Stromal cell of bone marrow (primary cell): ENCODE data around the gene PPFIBP1.
"Not testable (repeated sequence)": the region's sequence is repeated elsewhere in the genome, so short reads cannot be mapped to it uniquely, and the experiment has no call there.

ENCODE experiments used
- DNase-seq: peaks from one replicate; pipeline ENCODE4 v3.0.0-alpha.2; 2012; ENCODE audit warnings: low read depth

Gene PPFIBP1

DNA sequence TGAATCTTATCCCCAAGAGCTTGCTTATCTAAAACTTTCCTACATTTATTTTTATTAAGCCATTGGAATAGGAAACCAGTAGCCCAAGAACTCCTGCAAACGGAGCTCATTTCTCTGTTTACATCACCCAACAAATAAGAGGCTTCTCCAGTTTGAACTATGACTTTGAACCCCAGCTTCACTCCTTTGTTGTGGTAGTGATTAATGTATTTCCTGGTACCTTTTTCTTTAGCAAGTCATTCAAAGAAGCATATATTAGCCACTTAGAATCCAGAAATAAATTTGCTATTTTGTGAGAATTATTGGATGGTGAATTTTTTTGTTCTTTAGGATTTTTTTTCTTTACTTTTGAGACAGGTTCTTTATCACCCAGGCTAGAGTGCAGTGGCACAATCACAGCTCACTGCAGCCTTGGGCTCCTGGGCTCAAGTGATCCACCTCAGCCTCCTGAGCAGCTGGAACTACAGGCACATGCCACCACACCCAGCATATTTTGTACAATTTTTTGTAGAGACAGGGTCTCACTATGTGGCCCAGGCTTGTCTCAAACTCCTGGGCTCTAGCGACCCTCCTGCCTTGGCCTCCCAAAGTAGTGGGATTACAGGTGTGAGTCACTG, 104.0 kb downstream of the PPFIBP1 start:
- DNase-seq: not testable (repeated sequence)

DNA sequence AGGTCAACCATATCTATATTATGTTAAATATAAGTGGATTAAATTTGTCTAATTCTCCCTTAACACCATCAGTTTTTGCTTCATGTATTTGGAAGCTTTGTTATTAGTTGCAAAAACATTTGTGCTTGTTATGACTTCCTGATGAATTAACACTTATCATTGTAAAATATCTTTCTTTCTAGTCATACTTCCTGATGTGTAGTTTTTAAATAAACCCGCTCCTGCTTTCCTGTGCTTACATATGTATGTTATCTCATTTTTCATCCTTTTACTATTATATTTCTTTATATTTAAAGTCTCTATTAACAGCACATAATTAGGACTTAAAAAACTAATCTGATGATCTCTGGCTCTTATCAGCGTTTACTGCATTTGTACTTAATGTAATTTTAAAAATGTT, 106.2 kb downstream of the PPFIBP1 start:
- not testable (repeated sequence) for DNase-seq

DNA sequence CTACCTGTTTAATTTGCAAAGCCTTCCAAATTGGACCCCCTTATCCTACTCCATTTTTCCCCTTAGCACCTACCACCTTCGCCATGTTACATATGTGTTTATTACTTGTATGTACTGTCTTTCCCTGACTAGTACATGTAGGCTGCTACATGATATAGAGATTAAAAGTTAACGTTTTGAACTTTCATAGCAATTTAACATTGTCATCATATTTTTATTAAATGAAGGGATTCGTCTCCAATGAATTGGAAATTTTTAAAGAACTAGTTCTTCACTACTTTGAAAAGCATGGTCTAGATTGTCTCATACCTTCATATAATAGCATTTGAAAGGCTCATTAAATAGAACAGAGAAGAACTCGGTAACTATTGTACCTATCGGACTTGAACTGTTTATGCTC, 107.4 kb downstream of the PPFIBP1 start:
- no peak for DNase-seq

DNA sequence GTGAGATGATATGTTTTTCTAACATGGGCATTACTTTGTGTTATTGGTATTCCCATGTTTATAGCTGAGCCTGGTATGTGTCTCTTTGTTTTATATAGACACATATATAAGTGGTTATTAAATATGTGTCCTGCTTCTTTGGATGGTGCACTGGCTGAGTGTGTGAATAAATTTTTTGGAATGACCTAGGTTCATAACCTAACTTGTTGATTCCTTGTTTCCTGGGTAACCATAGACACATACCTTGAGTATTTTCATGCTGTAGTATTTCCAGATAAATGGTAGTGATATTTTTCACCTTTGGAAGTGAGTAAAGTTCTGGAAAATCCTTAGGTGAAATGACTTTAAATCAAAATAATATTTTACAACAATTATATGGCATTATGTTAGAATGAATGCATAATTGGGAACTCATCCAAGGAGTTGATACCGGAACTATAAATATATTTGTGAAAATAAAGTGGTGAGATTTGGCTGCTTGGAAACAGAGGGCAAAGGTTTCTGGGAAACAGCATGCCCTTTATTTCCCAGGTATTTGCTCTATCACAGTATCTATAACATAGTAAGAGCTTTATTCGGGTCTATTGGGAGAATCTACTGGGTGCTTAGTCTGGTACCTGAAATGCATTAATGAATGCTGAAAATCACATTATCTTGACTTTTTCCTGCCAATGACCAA, 107.9 kb downstream of the PPFIBP1 start:
- DNase-seq: no peak

DNA sequence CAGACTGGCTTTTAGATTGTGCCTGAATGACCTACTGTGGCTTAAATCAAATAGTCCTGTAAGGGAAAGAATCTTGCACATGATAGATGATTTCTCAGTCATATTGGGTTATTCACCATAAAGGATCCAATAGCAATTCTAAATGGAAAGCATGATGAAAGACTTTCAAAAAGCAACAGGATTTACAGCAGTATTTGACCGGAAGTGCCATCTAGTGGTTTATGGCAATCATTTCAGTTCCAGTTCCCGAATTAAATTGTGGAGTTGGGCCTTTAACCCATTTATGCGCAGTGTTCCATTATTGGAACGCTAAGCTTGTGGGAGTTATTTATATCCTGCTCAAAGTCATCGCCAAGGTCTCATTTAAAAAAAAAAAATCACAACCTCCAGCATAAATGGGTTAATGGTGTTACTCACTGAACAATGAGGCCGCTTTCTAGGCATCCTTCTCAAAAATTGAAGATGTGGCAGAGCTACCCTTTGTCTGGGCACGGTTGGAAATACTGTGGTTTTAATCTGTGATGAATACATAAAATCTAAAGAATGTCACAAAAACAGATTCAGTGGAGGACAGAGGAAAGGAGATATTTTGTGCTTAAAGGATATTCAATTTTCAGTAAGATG, 111.5 kb downstream of the PPFIBP1 start:
- DNase-seq: peak; percentile 57

DNA sequence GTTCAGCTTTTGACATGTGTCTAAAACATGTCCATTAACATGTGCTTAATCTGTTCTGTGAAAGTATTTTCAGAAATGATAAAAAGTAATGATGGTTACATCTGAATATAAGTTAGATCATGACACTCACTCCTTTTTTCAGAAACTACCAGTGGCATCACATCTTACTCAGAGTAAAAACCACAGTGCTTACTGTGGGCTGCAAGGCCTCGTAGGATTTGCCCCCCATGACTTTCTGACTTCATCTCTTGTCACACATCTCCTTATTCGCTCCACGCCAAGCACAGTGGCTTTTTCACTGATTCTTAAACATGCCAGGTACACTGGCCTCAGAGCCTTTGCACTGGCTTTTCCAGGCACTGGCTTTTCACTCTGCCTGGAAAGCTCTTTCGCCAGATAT, 112.6 kb downstream of the PPFIBP1 start:
- not testable (repeated sequence) for DNase-seq

DNA sequence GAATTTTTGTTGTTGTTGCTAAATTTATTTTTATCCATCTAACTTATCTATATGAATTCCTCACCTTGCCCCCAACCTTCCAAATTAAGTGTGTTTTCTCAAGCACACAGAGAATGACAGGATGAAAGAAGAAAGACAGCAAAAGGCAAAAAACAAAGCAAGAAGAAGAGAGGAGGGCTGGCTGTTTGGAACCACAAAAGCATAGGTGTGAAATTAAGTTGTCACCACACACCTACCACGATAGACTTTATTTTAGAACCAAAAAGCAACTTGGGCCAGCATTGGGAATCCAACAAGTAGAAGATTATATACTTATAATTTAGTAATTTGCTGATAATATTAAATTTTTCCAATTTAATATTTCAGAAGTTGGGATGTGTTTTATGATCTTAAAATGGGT, 113.5 kb downstream of the PPFIBP1 start:
- no peak for DNase-seq

DNA sequence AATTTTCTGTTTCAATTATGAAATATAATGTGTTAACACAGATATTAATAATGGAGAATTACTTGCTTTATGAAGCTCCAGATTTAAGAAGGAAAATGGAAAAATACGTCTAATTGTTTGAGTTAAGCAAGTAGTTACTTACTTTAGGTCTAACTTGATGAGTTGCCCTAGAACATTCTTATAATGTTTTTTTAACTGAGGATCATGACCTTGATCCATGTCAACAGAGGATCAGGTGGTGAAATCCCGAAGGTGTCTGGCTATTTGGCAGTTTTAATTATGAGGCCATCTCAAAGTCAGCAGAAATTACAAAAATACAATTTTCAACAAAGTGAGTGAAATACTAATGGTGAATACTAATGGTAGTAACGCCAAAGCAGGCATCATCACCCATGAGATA, 115.3 kb downstream of the PPFIBP1 start:
- DNase-seq: no peak

DNA sequence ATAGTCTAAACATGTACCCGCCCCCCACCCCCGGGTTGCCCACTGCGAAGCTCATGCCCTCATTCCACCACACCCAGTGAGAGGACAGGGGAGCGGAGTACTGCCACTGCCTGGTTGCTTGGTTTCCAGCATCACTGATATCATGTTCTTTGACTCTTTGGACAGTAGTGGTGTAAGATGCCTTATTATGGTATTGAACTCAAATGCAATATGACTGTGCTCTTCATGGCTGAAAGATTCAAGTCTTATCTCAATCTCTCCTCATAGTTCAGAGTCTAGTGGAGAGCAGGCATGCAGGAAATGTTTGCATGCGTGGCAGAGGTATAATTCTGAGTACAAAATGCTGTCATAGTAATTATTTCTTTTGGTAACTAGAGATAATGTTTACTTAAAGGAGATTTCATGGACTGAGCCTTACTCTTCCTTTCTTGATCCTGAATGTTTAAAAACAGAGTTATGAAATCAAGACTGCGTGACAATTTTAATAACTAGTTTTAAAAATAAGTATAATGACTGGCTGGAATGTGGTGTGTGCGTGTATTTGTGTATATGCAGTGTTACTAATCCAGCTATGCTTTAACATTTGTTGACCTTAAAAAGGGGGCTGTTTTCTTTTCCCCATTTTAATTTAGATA, 116.7 kb downstream of the PPFIBP1 start:
- DNase-seq: not testable (repeated sequence)

DNA sequence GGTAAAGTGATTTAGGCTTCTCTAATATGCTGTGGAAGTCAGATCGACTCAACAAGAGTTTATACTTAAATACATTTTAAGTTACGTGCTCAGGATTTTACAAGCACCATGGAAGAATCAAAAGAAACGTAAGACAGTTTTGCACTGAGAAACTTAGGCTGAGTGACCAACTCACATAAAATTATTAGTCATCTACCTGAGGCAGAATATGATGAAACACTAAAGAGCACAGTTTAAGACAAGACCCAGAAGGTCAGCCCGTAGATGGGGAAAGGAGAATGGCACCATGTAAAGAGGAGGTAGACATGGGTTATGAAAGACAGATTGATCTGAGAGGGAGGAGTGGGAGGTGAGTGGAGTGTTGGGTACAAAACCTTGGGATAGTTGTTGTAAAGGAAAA, 118.4 kb downstream of the PPFIBP1 start:
- DNase-seq: not testable (repeated sequence)

DNA sequence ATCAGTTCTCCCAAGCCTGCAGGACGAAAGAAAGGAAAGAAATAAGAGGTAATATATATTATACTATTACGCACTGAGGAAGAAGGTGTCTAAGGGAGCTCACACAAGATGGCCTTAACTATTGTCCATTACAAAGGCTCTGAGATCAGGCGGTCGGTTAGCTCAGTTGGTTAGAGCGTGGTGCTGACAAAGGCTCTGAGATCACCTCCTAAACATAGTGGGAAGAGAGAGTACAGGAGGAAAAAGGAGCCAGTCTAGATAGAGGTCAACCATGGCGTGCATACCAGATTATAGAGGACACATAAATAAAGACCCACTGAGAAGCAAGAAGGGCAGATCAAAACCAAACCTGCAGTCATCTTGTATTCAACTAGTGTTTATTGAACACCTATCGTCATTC, 118.9 kb downstream of the PPFIBP1 start:
- DNase-seq: not testable (repeated sequence)

DNA sequence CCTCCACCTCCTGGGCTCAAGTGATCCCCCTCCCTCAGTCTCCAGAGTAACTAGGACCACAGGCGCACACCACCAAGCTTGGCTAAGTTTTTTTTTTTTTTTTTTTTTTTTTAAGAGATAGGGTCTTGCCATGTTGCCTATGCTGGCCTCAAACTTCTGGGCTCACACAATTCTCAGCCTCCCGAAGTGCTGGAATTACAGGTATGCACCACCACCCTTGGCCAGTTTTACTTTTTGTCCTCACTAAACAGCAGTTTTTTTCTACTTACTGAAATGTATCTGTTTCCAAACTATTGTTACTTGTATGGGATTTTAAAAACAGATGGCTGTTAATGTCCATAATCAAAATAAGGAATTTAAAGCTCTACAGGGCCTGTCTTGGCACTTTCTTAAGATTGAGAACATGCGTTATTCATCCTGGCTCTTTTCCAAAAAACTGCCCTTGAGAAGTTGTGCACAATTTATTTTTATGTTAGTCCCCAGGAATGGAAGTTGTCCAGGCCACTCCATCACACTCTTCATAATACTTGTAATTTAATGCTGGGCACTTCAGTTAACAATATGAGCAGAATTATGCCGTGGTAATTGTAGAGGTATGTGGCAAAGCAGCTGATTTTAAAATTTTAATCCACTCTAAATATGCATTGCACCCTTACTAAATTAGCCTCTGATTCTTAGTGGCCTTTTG, 120.3 kb downstream of the PPFIBP1 start:
- DNase-seq: no peak

DNA sequence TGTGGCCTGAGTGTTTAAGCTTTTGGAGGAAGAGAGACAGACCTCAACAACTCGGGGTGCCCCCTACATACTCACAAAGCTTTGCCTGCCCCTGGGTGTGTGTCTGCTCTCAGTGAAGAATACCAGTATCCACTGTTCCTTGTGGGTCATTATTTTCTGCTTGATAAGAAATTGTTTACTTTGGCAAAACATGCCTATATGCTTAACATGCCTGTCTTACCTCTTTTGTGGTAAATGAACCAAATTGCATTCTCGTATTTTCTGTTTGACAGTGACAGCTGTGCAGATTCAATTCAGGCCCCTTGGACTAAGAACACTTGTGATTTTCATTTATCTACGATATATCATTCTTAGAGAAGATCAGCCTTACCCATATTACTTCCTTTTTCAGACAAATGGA, 121.7 kb downstream of the PPFIBP1 start:
- DNase-seq: no peak

DNA sequence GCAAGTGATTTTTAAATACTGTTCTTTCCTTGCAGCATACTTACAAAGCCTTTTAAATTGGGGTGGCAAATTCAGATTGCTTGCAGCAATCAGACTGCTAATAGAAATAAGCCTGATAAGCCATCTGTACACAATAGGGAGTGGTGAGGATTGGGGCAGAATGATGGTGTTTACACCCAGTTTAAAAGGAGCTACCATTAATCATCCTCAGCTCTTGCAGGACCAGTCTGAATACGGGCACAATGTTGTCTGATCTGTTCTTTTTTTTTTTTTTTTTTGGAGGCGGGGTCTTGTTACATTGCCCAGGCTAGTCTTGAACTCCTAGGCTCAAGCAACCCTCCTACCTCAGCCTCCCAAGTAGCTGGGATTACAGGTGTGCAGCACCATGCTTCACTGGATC, 122.1 kb downstream of the PPFIBP1 start:
- DNase-seq: no peak

DNA sequence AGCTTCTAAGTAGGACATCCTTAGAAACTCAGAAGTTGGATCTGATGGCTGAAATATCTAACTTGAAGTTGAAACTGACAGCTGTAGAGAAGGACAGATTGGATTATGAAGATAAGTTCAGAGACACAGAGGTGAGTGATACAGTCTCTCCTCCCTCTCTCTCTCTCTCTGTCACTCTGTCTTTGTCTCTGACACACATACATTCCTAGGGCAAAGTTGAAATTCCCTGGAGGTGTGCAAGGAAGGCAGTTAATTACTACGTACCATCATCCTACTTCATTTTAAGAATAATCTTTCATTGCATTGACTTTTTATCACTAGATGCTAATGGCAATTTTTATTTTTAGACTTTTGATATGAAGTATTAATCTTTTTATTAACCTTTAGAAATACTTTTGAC, 126.0 kb downstream of the PPFIBP1 start:
- DNase-seq: no peak

DNA sequence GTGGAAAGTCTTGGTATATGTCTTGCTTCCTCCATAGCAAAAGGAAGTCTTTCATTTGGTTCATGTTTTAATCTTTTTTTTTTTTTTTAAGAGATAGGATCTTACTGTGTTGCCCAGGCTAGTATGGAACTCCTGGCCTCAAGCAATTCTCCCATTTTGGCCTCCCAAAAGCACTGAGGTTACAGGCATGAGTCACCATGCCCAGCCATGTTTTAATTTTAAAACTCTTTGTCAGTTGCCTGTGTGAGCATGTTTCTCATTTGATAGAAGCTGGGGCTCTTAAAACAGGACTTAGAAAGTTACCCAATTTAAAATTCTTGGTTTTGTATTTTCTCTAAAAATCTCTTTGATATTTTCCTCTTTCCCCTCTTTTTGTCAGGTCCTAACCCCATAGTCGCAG, 127.2 kb downstream of the PPFIBP1 start:
- DNase-seq: no peak

DNA sequence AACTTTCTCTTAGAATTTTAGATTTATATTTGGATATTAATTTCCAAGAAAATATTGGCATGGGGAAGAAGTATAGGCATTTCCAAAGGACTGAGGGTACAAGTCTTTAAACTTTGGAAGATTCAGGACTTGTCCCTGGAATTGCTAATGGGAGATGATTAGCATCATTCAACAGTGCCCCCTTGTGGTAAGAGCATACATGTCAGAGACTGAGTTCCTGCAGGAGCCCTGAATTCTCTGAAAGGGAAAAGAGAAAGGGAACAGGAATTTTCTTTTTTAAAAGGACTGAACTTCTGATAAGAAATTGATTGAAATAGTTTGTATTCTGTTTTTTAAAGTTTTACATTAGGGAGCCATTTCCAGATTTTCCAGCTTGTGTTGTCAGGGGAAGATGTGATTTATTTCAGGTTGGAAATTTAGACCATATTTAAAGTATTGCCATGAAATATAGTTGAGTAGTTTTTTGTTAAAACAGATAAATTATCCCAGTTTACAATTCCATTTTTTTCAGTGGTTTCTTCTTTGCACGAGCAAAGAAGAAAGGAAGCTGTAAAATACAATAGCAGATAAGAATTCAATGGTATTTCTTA, 128.3 kb downstream of the PPFIBP1 start:
- peak; percentile 72 for DNase-seq

DNA sequence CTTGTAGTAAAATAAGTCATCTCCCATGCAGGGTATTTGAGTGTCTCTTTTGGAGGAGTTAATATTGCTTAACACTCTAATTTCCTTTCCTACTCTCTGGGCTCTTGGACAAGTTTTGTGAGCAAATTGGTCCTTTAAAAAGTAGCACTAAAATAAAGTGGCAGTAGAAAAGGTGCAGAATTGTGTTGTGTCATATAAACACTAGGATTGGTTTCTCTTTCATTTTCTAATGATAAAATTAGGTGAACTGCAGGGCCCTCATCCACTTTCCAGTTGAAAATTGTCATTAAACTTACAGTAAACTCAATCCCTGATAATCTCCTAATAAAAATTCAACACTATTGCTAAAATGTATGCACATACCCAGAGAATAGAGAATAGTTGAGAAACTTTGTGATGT, 129.7 kb downstream of the PPFIBP1 start:
- DNase-seq: no peak

DNA sequence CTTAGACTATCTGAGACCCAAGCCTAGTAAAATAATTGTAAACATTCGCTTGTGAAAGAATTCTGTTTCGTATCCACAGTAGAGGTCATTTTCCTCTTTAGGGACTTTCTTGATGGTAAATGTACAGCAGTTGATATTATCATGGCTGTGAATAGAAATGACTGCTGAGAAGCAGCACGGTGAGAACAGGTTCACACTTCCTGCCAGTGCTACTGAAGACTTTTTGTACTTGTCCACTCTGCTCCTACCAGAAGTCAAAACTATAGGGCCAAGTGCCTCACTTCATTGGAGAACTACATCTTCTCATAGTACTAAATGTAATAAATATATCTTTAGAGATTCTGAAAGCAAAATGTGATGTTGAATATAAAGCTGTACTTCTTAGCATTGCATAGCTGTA, 131.5 kb downstream of the PPFIBP1 start:
- not testable (repeated sequence) for DNase-seq

DNA sequence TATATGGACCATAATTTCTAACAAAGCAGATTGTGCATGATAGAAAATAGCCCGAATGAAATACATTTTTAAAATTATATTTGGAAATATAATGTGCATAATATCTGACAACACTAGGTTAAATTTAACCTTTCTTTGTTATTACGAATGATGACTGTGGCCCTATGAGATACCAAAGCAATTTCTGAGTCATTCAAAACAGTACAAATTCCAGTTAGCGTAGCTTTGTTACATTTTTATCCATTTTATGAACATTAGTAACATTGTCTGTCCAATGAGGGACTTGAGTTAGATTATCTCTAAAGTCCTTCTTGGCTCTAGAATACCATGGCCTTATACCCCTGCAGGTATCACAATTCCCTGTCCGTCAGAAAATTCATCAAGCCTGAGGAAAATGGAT, 133.3 kb downstream of the PPFIBP1 start:
- no peak for DNase-seq

DNA sequence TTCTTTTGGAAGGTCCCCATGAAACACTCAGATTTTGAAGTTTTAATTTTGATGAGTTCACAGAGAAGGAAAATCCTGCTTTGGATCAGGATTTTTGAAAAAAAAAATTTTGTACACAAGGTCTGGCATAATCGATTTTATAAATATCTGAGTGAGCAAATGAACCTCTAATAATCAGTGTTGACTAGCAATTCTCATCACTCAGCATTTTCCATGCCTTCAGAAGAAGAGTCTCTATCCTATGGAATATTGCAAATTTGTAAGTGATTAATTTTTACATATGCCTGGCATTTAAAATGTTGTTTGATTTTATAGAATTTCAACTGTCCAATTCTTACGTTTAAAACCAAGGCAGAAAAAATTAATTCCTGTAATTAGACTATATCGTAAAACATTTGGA, 141.7 kb downstream of the PPFIBP1 start:
- DNase-seq: no peak

DNA sequence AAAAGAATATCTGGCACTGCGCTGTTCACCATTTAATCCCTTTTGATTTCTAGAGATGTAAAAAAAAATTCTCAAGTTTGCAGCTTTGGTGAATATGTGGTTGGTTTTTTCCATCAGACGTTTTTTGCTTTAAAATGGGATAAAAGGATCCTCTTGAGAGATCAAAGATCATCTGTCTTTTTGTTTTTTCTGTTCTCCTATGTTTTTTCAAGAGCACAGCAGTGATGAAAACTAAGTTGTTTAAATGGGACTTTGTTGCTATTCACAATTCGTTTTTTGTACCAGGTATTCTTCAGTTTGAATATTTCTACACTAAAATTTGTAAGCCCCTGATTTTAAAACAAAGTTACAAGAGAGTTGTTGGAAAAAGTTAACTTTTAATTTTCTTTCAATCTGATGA, 142.5 kb downstream of the PPFIBP1 start:
- DNase-seq: no peak
